ENCODE results near the gene STX4.

GRCh38 chr16:31083981-31084380, 50.6 kb downstream of the STX4 start:
- no peak for TF ChIP-seq TAF1 (conservative IDR thresholded peaks at IDR 0.05)
- no peak for TF ChIP-seq CTCF (IDR thresholded peaks at IDR 0.05; ENCODE audit: low read depth, low read length, missing input control)
- TF ChIP-seq REST (IDR thresholded peaks at IDR 0.05): no peak

All from liver (tissue), 3 donors.